Endothelial cell of umbilical vein (primary cell): ENCODE measurements around the gene WDR76. TPM values are rescaled to one million over a fixed set of nuclear protein-coding genes. Genes with fewer than 3 reads are reported as not detected.

Experiments used
- BruUV-seq: library from RNA; stranded (reverse); fragments of 400-500 nt; replicated peaks from 2 replicates; lab custom pipeline; 2021; lab: Mats Ljungman, UMichigan
- CTCF ChIA-PET: fragments of 300-600, 350-600 bp; sonication (Branson Sonifier 250); formaldehyde crosslinking; loops from one replicate; lab custom pipeline; 2021; ENCODE audit warnings: antibody characterized with exemption, inconsistent platforms; lab: Charles Lee
- POLR2A ChIA-PET: fragments of 300-600, 350-600 bp; sonication (Branson Sonifier 250); formaldehyde crosslinking; loops from one replicate; lab custom pipeline; 2021; ENCODE audit warnings: antibody characterized with exemption, inconsistent platforms; lab: Charles Lee
- DNase-seq: peaks from one replicate; pipeline ENCODE4 v3.0.0-alpha.2; 2011; ENCODE audit warnings: low read depth, low spot score
- FAIRE-seq: peaks from 2 replicates; lab custom pipeline; 2011; peaks lifted over from hg19 to GRCh38; lab: Jason Lieb, UNC
- H2AFZ ChIP-seq: 2 replicates; pipeline ENCODE4 v1.6.0; 2012; ENCODE audit warnings: low read depth, low read length, control low read depth, inconsistent platforms
- H3K27ac ChIP-seq: 2 replicates; pipeline ENCODE4 v1.5.1; 2011; ENCODE audit warnings: low read depth, mild to moderate bottlenecking, control low read depth, low read length, moderate library complexity; ENCODE audit not compliant: insufficient read depth
- H3K27me3 ChIP-seq, 2 experiments: 2 replicates each; pipeline versions ENCODE4 v1.6.0 to v1.6.1; 2011; ENCODE audit warnings: low read length in 2 of 2, mixed read lengths in 1 of 2; ENCODE audit not compliant: control insufficient read depth in 2 of 2, insufficient read depth in 2 of 2
- H3K36me3 ChIP-seq, 2 experiments: 2 replicates in 1 of 2; 3 replicates in 1 of 2; pipeline ENCODE4 v1.5.1; 2011; ENCODE audit warnings: low read length in 2 of 2, mild to moderate bottlenecking in 1 of 2, moderate library complexity in 1 of 2; ENCODE audit not compliant: control insufficient read depth in 2 of 2, insufficient read depth in 2 of 2; ENCODE audit errors: extremely low read depth in 1 of 2
- H3K4me1 ChIP-seq: 3 replicates; pipeline ENCODE4 v1.5.1; 2011; ENCODE audit warnings: mild to moderate bottlenecking, low read length; ENCODE audit not compliant: control insufficient read depth, insufficient read depth; ENCODE audit errors: extremely low read depth
- H3K4me2 ChIP-seq: 2 replicates; pipeline ENCODE4 v1.6.1; 2011; ENCODE audit warnings: low read length, control low read depth, mixed read lengths; ENCODE audit not compliant: insufficient read depth
- H3K4me3 ChIP-seq, 3 experiments: fragments of 200-600 bp in 1 of 3; sonication (generic), shearing (Covaris generic) in 1 of 3; replicated peaks in 1 of 3; 2 replicates each; pipeline ENCODE4 v1.5.1; 2011 to 2016; ENCODE audit warnings: control low read depth in 3 of 3, low read length in 3 of 3, mild to moderate bottlenecking in 2 of 3, inconsistent platforms in 1 of 3, low read depth in 1 of 3, moderate library complexity in 1 of 3; ENCODE audit not compliant: insufficient read depth in 1 of 3
- H3K79me2 ChIP-seq: 2 replicates; pipeline ENCODE4 v1.6.0; 2012; ENCODE audit warnings: low read length, inconsistent platforms; ENCODE audit not compliant: control insufficient read depth, insufficient read depth
- H3K9ac ChIP-seq: replicated peaks from 2 replicates; pipeline ENCODE3; 2011; ENCODE audit warnings: low read length, control low read depth; ENCODE audit not compliant: insufficient read depth; ENCODE audit errors: extremely low read depth
- H3K9me1 ChIP-seq: replicated peaks from 3 replicates; pipeline ENCODE4 v1.6.0; 2011; ENCODE audit warnings: mild to moderate bottlenecking, low read length; ENCODE audit not compliant: control insufficient read depth, insufficient read depth; ENCODE audit errors: extremely low read depth
- H3K9me3 ChIP-seq: replicated peaks from 2 replicates; pipeline ENCODE4 v1.5.1; 2012; ENCODE audit warnings: low read length, inconsistent platforms; ENCODE audit not compliant: control insufficient read depth, insufficient read depth
- H4K20me1 ChIP-seq: replicated peaks from 2 replicates; pipeline ENCODE3; 2011; ENCODE audit warnings: mild to moderate bottlenecking, low read length; ENCODE audit not compliant: control insufficient read depth, insufficient read depth; ENCODE audit errors: extremely low read depth
- EZH2 ChIP-seq: IDR thresholded peaks from 2 replicates; pipeline ENCODE4 v1.6.1; 2012; ENCODE audit warnings: borderline replicate concordance, low read depth, mild to moderate bottlenecking, moderate library complexity, low read length, inconsistent platforms; ENCODE audit not compliant: severe bottlenecking
- FOS ChIP-seq: IDR thresholded peaks from 2 replicates; pipeline ENCODE4 v1.6.1; 2011; ENCODE audit warnings: mild to moderate bottlenecking, low read length, moderate library complexity, borderline replicate concordance; ENCODE audit not compliant: insufficient read depth
- GATA2 ChIP-seq: IDR thresholded peaks from 2 replicates; pipeline ENCODE4 v1.7.0; 2011; ENCODE audit warnings: low read depth, mild to moderate bottlenecking, moderate library complexity, mixed read lengths, low read length; ENCODE audit not compliant: insufficient read length, insufficient read depth
- JUN ChIP-seq: IDR thresholded peaks from 2 replicates; pipeline ENCODE4 v1.6.1; 2011; ENCODE audit warnings: borderline replicate concordance, low read depth; ENCODE audit not compliant: insufficient read length, insufficient read depth
- MYC ChIP-seq: IDR thresholded peaks from one replicate; pipeline ENCODE4 v1.6.1; 2011; ENCODE audit warnings: mild to moderate bottlenecking, low read depth, low read length
- POLR2A ChIP-seq: IDR thresholded peaks from 2 replicates; pipeline ENCODE4 v1.6.1; 2012; ENCODE audit warnings: low read depth, mild to moderate bottlenecking, control low read depth, low read length
- POLR2AphosphoS5 ChIP-seq: IDR thresholded peaks from 2 replicates; pipeline ENCODE4 v1.6.1; 2012; ENCODE audit warnings: low read depth, mild to moderate bottlenecking, control low read depth, low read length, moderate library complexity; ENCODE audit not compliant: insufficient read depth
- dilution Hi-C: fragments of 300-500 bp; cut with MboI; formaldehyde crosslinking; loops from one replicate; pipeline ENCODE4 v1.15.0; 2019; ENCODE audit warnings: low sequenced_read_pairs; ENCODE audit not compliant: extremely low pct_ligation_motif_present
- intact Hi-C: fragments of 100-400 bp; cut with micrococcal nuclease; formaldehyde crosslinking; loops from one replicate; pipeline ENCODE4 v1.10.0; 2022
- polyA plus RNA-seq, 4 experiments: library from polyadenylated mRNA; depleted of rRNA in 3 of 4; stranded (reverse) in 3 of 4; unstranded in 1 of 4; fragments of >200 nt; gene quantifications; 2 replicates each; pipeline versions ENCODE4 v1.2.1 to v1.2.3, GENCODE V29; 2011 to 2012; ENCODE audit warnings: missing spikeins in 1 of 4
- total RNA-seq: library from RNA; stranded (reverse); gene quantifications from 2 replicates; pipeline ENCODE4 v1.2.3, GENCODE V29; 2021
- TF ChIP-seq, protein P1 (sequence below): IDR thresholded peaks from 2 replicates; pipeline ENCODE4 v1.6.1; 2011; ENCODE audit not compliant: insufficient read depth, insufficient read length
- TF ChIP-seq, protein P2 (sequence below), 2 donors: IDR thresholded peaks; 1 replicate in 1 of 2; 2 replicates in 1 of 2; pipeline ENCODE4 v1.5.1; 2011; ENCODE audit warnings: low read length in 2 of 2, mild to moderate bottlenecking in 2 of 2, moderate library complexity in 2 of 2, control low read depth in 1 of 2, inconsistent platforms in 1 of 2, low read depth in 1 of 2; ENCODE audit not compliant: insufficient read depth in 1 of 2; ENCODE audit errors: extremely low read depth in 1 of 2

Gene WDR76
- total and polyA plus RNA-seq, 2 donors (not counting 3 experiments of a cell fraction or from before 2014, with no cell fraction given), result 3.1 to 25.2 TPM

DNA sequence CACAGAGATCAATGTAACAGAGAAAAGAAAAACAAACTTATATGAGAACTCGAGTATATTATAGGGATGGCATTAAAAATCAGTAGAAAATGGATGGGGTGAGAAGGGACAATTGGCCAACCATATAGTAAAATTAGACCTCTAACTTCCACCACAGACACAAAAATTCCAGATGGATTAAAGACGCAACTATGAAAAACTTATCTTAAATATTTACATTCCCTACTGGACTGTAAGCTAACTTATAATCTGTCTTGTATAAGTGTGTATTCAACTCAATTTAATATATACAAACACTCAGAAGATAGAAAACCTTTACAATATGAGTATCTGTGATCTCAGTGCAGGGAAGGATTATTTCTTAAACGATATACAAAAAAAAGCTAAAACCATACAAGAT, 5.3 kb upstream of the WDR76 start:
- H3K9me1 ChIP-seq, result no peaks in the 10 kb centered on the region
- H3K4me3 ChIP-seq, result no peak overlapping the region
- no peak for DNase-seq
- H3K9me3 ChIP-seq, result no peaks in the 10 kb centered on the region
- dilution Hi-C loops (no loop called here), intact Hi-C loops (no loop called here)
- FAIRE-seq, result no peak
- ChIA-PET POLR2A (interaction anchor here (0.6 kb wide), 2 partner anchors 10 to 45 kb away, joined by 4 read pairs; no protein-coding TSS in a partner anchor), CTCF (interaction anchor here (1.1 to 1.5 kb wide), 3 partner anchors 9 to 11 kb away, joined by 3 to 4 read pairs (median 3); no protein-coding TSS in a partner anchor)
- no peaks in the 10 kb centered on the region for H4K20me1 ChIP-seq
- H3K36me3 ChIP-seq, result peaks cover 2 to 4% of the 10 kb centered on the region in 2 experiments
- H3K9ac ChIP-seq, result no peak overlapping the region
- TF ChIP-seq POLR2AphosphoS5 (no peak), MYC (no peak), GATA2 (no peak), FOS (no peak), EZH2 (no peak), JUN (no peak), POLR2A (no peak)
- TF ChIP-seq, protein P1, sequence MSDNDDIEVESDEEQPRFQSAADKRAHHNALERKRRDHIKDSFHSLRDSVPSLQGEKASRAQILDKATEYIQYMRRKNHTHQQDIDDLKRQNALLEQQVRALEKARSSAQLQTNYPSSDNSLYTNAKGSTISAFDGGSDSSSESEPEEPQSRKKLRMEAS, result no peak
- TF ChIP-seq, protein P2, sequence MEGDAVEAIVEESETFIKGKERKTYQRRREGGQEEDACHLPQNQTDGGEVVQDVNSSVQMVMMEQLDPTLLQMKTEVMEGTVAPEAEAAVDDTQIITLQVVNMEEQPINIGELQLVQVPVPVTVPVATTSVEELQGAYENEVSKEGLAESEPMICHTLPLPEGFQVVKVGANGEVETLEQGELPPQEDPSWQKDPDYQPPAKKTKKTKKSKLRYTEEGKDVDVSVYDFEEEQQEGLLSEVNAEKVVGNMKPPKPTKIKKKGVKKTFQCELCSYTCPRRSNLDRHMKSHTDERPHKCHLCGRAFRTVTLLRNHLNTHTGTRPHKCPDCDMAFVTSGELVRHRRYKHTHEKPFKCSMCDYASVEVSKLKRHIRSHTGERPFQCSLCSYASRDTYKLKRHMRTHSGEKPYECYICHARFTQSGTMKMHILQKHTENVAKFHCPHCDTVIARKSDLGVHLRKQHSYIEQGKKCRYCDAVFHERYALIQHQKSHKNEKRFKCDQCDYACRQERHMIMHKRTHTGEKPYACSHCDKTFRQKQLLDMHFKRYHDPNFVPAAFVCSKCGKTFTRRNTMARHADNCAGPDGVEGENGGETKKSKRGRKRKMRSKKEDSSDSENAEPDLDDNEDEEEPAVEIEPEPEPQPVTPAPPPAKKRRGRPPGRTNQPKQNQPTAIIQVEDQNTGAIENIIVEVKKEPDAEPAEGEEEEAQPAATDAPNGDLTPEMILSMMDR (IDR thresholded peaks at IDR 0.05; ENCODE audit: extremely low read depth in 1 of 2, insufficient read depth in 1 of 2, low read depth in 1 of 2, low read length in 2 of 2), result no peak
- peak overlapping the region; percentile 44 for H3K4me2 ChIP-seq
- no peak overlapping the region for H3K27ac ChIP-seq
- peaks cover 12% of the 10 kb centered on the region for H3K4me1 ChIP-seq
- peaks cover 58% of the 10 kb centered on the region for H3K79me2 ChIP-seq
- H2AFZ ChIP-seq, result no peak overlapping the region
- no peaks in the 10 kb centered on the region for H3K27me3 ChIP-seq
- no TSS peak for BruUV-seq
